Brain microvascular endothelial cell (primary cell): ENCODE measurements around the gene MYLIP.

ENCODE experiments used
- DNase-seq: peaks from one replicate; pipeline ENCODE4 v3.0.0-alpha.2; 2020
- H3K27ac ChIP-seq: fragments of 250-450 bp; sonication (Bioruptor Pico); 2 replicates; pipeline ENCODE4 v1.5.1; 2020; ENCODE audit warnings: mild to moderate bottlenecking, moderate library complexity
- H3K27me3 ChIP-seq: fragments of 250-450 bp; sonication (Bioruptor Pico); replicated peaks from 2 replicates; pipeline ENCODE4 v1.5.1; 2020; ENCODE audit warnings: mild to moderate bottlenecking
- H3K36me3 ChIP-seq: fragments of 250-450 bp; sonication (Bioruptor Pico); replicated peaks from 2 replicates; pipeline ENCODE4 v1.5.1; 2020; ENCODE audit warnings: mild to moderate bottlenecking
- H3K4me3 ChIP-seq: 2 replicates; pipeline ENCODE4 v1.5.1; 2011; ENCODE audit warnings: low read depth, mild to moderate bottlenecking, control low read depth, low read length, moderate library complexity
- in situ Hi-C: cut with HindIII; loops from 2 replicates; pipeline ENCODE4 v1.10.0; 2017; ENCODE audit warnings: low sequenced_read_pairs, low pct_ligation_motif_present
- TF ChIP-seq, protein P1 (sequence below): IDR thresholded peaks from 2 replicates; pipeline ENCODE4 v1.5.1; 2011; ENCODE audit warnings: low read depth, mild to moderate bottlenecking, moderate library complexity, low read length, control low read depth, inconsistent platforms; ENCODE audit errors: missing control alignments

Gene MYLIP

DNA sequence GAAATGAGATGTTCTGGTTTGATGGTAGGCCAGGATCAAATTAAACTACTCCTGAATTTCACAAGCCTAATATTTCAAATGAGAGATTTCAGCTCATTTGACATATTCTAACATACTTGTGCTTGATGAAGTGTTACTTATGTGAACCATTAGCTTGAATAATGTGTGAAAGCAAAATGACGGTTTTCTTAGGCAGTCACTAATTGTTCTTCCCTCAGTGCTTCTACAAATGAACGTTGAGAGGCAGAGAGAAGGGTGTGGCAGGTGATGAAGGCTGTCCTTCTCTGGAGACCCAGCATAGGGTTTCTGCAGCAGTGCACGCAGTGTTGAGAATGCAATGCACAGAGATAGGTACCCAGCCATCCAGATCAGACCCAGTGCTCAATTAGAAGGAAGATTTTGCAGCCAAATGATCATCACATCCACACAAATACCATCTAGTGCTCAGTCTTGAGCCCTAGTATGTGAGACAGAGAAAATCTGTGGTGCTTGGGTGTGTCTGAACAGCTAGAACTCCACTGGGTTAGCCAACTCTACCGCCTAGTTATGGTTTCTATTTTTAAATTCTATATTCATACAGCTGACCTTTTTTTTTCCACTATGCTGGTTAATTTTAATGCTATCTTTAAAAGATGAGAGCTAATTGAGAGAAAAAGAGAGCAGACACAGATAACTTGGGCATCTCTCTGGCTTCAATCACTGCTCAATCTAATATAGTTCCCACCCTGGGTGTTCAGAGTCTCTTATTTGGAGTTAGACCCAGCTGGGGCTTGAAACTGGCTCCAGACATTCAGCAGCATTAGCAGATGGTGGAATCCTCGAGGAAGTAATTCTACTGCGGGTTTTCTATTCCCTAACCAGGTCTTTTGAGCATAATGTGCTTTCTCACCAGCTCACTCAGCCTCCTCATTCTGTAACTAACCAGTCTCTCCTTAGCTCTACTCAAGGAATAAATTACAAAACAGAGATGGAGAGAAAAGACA, 4.4 kb upstream of the MYLIP start:
- Histone ChIP-seq H3K36me3 (no peaks in the 10 kb centered on the region), H3K4me3 (no peak overlapping the region), H3K27ac (no peak overlapping the region), H3K27me3 (peaks cover 16% of the 10 kb centered on the region)
- no peak for DNase-seq
- in situ Hi-C loops = no loop called here
- TF ChIP-seq, protein P1, sequence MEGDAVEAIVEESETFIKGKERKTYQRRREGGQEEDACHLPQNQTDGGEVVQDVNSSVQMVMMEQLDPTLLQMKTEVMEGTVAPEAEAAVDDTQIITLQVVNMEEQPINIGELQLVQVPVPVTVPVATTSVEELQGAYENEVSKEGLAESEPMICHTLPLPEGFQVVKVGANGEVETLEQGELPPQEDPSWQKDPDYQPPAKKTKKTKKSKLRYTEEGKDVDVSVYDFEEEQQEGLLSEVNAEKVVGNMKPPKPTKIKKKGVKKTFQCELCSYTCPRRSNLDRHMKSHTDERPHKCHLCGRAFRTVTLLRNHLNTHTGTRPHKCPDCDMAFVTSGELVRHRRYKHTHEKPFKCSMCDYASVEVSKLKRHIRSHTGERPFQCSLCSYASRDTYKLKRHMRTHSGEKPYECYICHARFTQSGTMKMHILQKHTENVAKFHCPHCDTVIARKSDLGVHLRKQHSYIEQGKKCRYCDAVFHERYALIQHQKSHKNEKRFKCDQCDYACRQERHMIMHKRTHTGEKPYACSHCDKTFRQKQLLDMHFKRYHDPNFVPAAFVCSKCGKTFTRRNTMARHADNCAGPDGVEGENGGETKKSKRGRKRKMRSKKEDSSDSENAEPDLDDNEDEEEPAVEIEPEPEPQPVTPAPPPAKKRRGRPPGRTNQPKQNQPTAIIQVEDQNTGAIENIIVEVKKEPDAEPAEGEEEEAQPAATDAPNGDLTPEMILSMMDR = no peak

- DNase-seq = no peak
- Histone ChIP-seq H3K36me3 (no peaks in the 10 kb centered on the region), H3K27ac (no peak overlapping the region), H3K4me3 (no peak overlapping the region), H3K27me3 (peaks cover 16% of the 10 kb centered on the region)
- in situ Hi-C loops = no loop called here
- TF ChIP-seq, protein P1 = no peak
These were observed 2.8 kb upstream of the MYLIP start for GRCh38 chr6:16126056-16126455.

- no peaks in the 10 kb centered on the region for H3K36me3 ChIP-seq
- H3K4me3 ChIP-seq = no peak overlapping the region
- peaks cover 16% of the 10 kb centered on the region for H3K27me3 ChIP-seq
- TF ChIP-seq, protein P1 = no peak
- no peak overlapping the region for H3K27ac ChIP-seq
- in situ Hi-C loops = no loop called here
- DNase-seq = no peak
These were observed 2.0 kb upstream of the MYLIP start for GRCh38 chr6:16126861-16127260.

- Histone ChIP-seq H3K27me3 (peaks cover 14% of the 10 kb centered on the region), H3K27ac (no peak overlapping the region), H3K36me3 (no peaks in the 10 kb centered on the region), H3K4me3 (no peak overlapping the region)
- TF ChIP-seq, protein P1 = no peak
- DNase-seq = no peak
- in situ Hi-C loops = no loop called here
These were observed 1.4 kb upstream of the MYLIP start for GRCh38 chr6:16127471-16127870.

GRCh38 chr6:16129623-16130401, 926 bp downstream of the MYLIP start:
- H3K36me3 ChIP-seq = no peaks in the 10 kb centered on the region
- H3K4me3 ChIP-seq = peak overlapping the region; percentile 73
- DNase-seq = no peak
- peak overlapping the region; percentile 77 for H3K27ac ChIP-seq
- H3K27me3 ChIP-seq = peaks cover 5% of the 10 kb centered on the region
- TF ChIP-seq, protein P1 = no peak
- in situ Hi-C loops = no loop called here
